ENCODE data around the gene LSM7.

The LSM7 gene

DNA sequence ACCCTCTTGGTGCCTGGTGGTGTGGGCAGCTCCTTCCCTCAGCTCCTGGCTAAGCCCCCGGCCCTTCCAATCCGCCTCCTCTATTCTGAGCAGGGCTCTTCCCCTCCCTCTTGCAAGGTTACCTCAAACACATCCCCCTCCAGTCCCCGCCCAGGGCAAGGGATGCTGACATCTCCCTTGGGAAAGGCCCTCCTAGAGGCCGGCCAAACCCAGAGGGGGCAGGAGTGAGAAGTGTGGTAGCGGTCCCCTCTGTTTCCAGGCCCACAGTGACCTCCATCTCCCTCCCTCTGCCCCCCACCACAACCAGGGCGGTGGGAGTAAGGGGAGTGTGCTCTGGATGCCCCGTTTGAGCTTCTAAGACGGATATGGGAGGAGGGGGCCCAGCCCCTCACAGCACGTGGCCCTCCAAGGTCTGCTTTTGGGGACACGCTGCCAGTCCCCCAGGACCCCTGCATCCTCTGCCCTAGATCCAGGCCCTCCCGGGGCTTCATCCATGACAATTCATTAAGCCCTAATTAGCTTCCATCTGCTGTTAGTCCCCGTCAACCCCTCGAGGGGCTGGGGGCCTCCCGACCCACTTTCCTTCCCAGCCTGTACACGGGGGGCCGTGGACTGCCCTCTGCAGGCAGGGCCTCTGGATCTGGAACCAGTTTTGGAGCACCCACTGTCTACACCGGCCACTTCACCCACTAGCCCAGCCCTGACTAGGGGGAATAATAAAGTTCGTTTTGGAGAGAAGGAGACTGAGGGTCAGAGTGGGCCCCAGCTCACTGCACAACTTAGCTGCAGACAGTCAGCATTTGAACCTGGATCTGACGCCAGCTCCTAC, 22.7 kb downstream of the LSM7 start:
- no peak for FAIRE-seq
- DNase-seq (ENCODE audit: low spot score) = no peak

GRCh38 chr19:2303211-2303798, 25.1 kb downstream of the LSM7 start:
- FAIRE-seq (no peak), DNase-seq (ENCODE audit: low spot score) (no peak)

DNA sequence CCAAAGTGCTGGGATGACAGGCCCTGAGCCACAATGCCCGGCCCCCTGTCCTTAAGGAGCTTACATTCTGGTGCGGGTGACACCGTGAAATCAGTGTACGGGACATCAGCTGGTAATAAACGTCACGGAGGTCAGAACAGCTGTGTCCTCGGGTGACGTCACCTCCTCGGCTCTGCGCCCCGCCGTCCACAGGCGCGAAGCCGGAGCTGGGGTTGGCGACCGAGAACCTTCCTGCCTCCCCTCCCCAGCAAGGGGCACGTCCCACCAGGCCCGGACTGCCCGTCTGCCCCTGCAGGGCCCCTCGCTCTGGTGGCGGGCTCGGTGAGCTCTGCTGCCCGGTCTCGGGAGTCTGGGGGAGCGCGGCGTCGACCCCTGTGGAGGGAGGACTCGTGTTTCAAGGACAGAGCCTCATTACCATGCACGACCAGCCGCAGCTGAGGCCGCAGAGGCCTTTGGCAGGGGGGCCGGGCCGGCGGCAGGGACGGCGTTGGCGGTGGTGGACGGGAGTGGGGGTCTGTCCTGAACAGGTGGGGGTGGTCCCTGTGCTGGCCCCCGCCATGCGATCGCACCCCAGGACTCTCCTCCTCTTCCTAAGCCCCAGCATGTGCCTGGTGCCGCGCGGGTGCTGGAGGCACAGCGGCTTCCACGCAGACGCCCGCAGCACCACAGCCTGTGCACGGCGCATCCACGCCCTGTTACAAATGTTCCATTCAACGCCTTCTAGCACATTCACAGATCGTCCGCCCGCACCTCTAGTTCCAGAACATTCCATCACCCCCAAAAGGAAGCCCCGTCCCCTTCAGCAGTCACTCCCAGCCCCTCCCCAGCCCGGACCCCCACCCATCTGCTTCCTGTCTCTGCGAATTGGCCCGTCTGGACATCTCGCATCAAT, 25.8 kb downstream of the LSM7 start:
- no peak for DNase-seq (ENCODE audit: low spot score)
- FAIRE-seq = no peak

DNA sequence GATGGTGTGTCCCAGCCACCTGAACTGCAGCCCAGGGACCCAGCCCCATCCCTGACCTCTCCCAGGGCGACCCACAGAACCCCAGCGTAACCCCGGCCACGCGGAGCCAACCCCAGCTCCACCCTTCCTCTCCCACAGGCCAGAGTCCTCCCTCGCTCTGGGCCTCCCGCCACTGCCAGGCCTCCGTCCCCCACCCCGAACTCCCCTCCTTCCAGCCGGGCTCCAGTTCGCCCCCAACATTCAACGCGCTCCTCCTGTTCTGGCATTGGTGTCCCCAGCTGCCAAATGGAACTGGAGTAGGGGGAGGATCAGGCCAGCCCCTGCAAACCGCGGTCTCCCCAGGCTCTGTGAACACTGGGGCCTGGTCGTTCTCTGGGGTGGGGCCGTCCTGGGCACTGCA, 27.9 kb downstream of the LSM7 start:
- FAIRE-seq = no peak
- DNase-seq (ENCODE audit: low spot score) = no peak

DNA sequence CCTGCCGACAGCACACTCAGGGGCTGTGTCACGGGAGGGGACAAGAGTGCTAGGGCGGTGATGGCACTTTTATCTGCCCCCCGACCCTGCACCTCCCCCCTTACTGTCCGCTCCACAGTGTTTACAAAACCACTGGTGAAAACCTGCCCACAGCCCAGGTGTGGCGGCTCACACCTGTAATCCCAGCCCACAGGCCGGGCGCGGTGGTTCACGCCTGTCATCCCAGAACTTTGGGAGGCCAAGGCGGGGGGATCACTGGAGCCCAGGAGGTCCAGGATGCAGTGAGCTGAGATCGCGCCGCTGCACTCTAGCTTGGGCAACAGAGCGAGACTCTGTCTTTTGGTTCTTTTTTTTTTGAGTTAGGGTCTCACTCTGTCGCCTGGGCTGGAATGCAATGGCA, 32.2 kb downstream of the LSM7 start:
- no peak for FAIRE-seq
- no peak for DNase-seq (ENCODE audit: low spot score)

GRCh38 chr19:2294687-2295335, 33.6 kb downstream of the LSM7 start:
- FAIRE-seq (no peak), DNase-seq (ENCODE audit: low spot score) (no peak)

- FAIRE-seq (no peak), DNase-seq (ENCODE audit: low spot score) (no peak)
These were observed 37.1 kb downstream of the LSM7 start for GRCh38 chr19:2291185-2291751.

- DNase-seq (ENCODE audit: low spot score) (no peak), FAIRE-seq (no peak)
These were observed 37.8 kb downstream of the LSM7 start for GRCh38 chr19:2290441-2291184.

DNA sequence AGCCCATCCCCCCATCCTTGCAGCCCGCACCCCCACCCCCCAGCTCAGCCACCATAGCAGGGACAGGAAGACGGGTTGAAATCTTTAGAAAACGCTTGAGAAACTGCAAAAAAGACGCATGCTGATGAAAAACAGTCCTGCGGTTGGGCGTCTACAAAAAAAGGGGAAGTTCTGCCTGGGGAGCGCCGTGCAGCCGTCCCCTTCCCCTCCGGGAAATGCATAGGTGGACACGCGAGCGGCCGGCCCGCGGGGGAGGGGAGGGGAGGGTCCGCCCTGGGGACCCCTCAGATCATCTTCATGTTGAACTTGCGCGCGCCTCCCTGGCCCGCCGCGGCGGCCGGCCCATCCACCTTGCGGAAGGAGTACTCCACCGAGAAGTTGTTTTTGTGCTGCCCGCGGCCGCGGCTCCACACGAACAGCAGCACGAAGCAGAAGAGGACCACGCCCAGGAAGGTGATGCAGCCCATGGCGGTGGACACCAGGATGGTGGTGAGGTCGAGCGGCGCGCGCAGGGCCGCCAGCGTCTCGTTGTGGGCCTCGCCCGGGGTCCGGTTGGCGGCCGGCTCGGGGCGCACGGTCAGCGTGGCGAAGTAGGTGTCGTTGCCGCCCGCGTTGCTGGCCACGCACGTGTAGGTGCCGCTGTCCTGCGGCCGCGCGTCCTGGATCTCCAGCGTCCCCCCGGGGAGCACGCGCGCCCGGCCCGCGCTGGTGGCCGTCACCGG, 38.5 kb downstream of the LSM7 start:
- DNase-seq (ENCODE audit: low spot score) = no peak
- no peak for FAIRE-seq

DNA sequence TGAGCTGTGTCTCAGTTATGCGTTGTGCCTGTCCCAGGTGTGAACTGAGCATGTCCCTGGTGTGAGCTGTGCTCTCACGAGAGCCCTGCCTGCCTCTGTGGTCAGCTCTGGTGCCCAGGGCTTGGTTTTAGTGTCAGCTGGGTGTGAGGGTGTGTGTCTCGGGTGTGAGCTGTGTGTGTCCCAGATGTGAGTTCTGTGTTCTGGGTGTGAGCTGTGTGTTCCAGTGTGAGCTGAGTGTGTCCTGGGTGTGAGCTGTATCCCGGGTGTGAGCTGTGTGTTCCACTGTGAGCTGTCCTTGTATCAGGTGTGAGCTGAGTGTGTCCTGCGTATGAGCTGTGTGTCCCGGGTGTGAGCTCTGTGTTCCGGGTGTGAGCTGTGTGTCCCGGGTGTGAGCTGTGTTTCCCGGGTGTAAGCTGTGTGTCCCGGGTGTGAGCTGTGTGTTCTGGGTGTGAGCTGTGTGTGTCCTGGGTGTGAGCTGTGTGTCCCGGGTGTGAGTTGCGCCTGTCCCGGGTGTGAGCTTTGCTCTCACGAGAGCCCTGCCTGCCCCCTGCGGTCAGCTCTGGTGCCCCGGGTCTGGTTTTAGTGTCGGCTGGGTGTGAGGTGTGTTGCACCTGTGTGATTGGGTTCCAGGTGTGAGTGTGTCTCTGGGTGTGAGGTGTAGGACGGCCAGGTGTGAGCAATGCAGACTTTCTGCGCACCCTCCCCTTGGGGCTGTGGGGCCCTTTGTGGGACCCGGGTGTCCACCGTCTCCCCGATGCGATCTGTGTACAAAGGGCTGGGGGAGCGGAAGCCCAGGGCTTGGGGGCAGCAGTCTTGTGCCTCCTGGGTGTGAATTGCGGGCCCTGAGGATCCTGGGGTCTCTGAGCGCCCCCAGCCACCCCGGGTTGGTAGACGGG, 39.3 kb downstream of the LSM7 start:
- DNase-seq (ENCODE audit: low spot score) = no peak
- FAIRE-seq = no peak

- DNase-seq (ENCODE audit: low spot score) (no peak), FAIRE-seq (no peak)
These were observed 40.0 kb downstream of the LSM7 start for GRCh38 chr19:2288338-2288817.

GRCh38 chr19:2287585-2288337, 40.6 kb downstream of the LSM7 start:
- DNase-seq (ENCODE audit: low spot score) (no peak), FAIRE-seq (no peak)

DNA sequence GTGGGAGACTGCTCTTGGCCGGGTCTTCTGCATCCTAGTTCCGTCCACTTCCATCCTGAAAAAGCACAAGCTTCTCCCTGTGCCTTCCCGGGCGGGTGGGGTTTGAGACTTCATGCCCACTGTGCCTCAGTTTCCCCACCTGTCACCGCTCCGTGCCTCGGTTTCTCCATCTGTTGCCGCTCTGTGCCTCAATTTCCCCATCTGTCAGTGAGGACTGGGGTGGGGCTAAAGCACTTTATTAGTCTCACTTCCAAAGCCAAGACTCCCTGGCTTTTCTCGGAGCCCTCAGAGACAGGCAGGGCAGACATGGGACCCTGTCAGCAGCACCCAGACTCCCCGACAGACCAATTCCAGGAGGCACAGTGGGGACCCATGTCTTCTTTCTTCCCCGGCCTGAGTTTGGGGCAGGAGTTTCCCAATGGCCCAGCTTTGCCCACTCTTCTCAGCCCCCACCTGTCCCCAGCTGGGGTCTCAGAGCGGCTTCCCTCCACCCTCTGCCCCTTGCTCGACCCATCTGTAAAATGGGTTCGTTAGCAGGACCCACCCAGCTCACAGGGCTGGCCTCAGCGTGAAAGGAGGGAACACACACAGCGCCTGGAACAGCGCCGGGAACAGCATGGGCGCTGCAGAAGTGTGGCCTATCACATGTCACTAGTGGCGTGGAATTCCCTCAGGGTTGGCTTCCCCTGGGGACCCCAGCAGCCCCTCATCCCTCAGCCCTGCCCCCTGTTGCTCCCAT, 41.8 kb downstream of the LSM7 start:
- FAIRE-seq = no peak

GRCh38 chr19:2283835-2284507, 44.4 kb downstream of the LSM7 start:
- FAIRE-seq (no peak), DNase-seq (ENCODE audit: low spot score) (no peak)

More for the DNA sequence above, 41.8 kb downstream of the LSM7 start:
- no peak for DNase-seq (ENCODE audit: low spot score)

DNA sequence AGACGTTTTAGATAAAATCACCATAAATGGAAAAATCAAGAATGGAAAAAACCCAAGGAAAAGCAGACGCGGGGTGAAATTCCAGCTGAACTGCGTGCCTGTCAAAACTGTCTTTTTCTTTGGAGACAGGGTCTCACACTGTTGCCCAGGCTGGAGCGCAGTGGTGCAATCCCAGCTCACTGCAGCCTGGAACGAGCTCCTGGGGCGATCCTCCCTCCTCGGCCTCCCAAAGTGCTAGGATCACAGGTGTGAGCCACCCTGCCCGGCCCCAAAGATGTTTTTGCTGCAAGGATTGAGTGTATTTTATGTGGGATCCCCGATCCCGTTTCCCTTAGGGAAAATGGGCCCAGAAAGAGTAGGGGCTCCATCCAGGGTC, 45.5 kb downstream of the LSM7 start:
- no peak for DNase-seq (ENCODE audit: low spot score)
- FAIRE-seq = no peak

DNA sequence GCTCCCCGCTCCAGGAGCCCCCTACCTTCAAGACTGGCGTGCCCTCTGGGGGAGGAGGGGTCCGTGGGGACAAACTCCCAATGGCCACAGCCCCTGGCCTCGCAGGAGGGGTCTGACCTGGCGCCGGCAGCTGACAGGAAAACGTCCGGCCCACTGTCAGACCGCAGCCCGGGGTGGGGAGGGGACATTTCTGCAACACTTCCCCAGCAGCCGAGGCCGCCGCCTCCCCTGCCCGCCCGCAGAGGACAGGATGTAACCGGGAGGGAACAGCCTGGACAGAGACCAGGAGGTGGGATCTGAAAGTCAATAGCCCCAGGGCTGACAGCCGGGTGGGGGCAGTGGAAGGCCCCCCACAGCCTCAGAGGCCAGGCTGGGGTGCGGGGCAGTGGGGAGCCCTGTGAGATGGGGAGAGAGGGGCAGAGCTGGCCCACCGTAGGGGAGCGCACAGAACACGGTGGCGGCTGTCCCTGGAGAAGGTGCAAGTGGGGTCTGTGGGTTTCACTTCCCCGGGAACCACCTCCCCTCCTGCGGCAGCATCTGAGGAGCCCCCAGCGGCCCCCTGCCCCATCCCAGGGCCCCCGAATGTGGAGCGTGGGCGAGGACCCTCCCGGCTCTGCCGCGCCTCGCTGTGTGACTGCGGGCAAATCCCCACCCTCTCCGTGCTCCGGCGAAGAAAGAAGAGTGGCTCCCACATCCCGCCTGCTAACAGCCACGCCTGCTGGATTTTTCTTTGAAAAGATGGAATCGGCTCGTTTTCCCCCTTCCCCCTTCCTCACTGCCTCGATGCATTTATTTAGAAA, 46.1 kb downstream of the LSM7 start, which contains the start of gene PEAK3:
PEAK3 (minus strand) TSS at position 114 of the 800 bp plus-strand sequence. CDS start 1,244 bp downstream, outside the sequence.
- DNase-seq (ENCODE audit: low spot score) = no peak
- no peak for FAIRE-seq

All from RCC 7860 (cell line).